Upper lobe of right lung (tissue), 1 donor: ENCODE data around the gene MARVELD1. TPM values are rescaled to one million over a fixed set of nuclear protein-coding genes. Genes with fewer than 3 reads are reported as not detected.
"Not testable (repeated sequence)": the region's sequence is repeated elsewhere in the genome, so short reads cannot be mapped to it uniquely, and the experiment has no call there.

Experiments
- ATAC-seq: fragments of 200-7000 bp; cut with Tn5 transposase; one replicate; pipeline ENCODE4 v1.9.1; 2020; ENCODE audit warnings: mild to moderate bottlenecking, moderate library complexity
- DNase-seq: peaks from one replicate; pipeline ENCODE4 v3.0.0-alpha.2; 2020
- H3K27ac ChIP-seq: fragments of 200-600 bp; one replicate; pipeline ENCODE4 v1.8.0; 2022
- H3K27me3 ChIP-seq: fragments of 200-600 bp; one replicate; pipeline ENCODE4 v1.8.0; 2022; ENCODE audit warnings: mild to moderate bottlenecking
- H3K36me3 ChIP-seq: fragments of 200-600 bp; one replicate; pipeline ENCODE4 v1.8.0; 2022
- H3K4me1 ChIP-seq: fragments of 200-600 bp; one replicate; pipeline ENCODE4 v1.8.0; 2022
- H3K4me3 ChIP-seq: fragments of 200-600 bp; one replicate; pipeline ENCODE4 v1.8.0; 2022; ENCODE audit warnings: mild to moderate bottlenecking
- H3K9me3 ChIP-seq: fragments of 200-600 bp; one replicate; pipeline ENCODE4 v1.8.0; 2022
- intact Hi-C: fragments of 100-400 bp; cut with DNase I; formaldehyde crosslinking; loops from one replicate; pipeline ENCODE4 v1.11.0; 2022
- total RNA-seq: library from RNA; stranded (reverse); fragmentation: NEBNext Ultra II Directional; extraction: Animal tissue kit (Norgen Biotek cat#: 25700); gene quantifications from one replicate; pipeline ENCODE4 v1.2.1, GENCODE V29; 2021
- TF ChIP-seq, protein P1 (sequence below): fragments of 200-600 bp; IDR thresholded peaks from one replicate; pipeline ENCODE4 v1.8.0; 2022; ENCODE audit warnings: antibody characterized with exemption
- donor health status: DM: no; HTN: yes; CAD: no; lungs with severe emphysema.

The MARVELD1 gene
- total RNA-seq, 1 donor from 2014 or later, result 43.8 TPM

DNA sequence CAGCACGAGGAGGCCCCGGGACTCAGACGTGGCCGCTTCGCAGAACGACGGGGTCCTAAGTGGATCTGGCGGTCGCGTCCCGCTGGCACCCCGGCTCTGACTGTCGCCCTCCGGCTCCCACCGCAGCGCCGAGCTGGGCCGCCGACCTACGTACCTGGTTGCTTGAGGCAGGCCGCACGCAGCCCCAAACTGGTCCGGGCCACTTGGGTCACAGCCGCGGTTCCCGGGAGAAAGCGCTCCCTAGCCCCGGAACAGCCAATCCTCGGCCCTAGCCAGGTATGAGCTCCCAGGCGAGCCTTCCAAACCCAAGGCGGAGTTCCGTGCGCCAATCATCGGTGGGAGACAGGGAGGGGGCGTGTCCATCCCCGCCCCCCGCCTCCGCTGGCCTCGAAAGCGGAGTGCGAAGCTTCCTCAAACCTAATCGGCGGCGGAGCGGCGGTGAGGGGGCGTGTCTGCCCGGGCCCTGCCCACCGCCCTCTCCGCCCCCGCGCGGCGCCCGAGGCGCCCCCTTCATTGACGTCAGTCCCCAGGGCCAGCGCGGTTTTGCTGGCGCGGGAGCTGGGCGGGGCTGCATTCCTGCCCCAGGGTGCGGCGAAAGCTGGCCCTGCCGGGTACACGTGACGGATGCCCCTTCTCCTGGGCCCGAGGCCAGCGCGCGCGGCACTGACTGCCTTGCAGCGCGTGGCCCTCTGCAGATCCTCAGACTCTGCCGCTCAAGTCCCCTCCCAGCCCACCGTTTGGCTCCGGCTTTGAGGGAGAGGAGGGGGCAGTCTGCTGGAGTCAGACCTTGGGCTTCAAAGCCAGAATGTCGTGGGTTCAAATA, 26.4 kb upstream of the MARVELD1 start, which contains the start of gene AVPI1:
Gene AVPI1, minus strand, starts transcription at position 280 of the 823 bp plus-strand sequence. CDS start 7,336 bp downstream, outside the sequence.
- Histone ChIP-seq H3K36me3 (no peaks in the 10 kb centered on the region), H3K9me3 (no peaks in the 10 kb centered on the region), H3K4me3 (peak within 1 kb of the TSS; percentile 68), H3K27ac (peak within 1 kb of the TSS; percentile 92), H3K4me1 (peaks cover 55% of the 10 kb centered on the region), H3K27me3 (no peaks in the 10 kb centered on the region)
- intact Hi-C loops, result no loop called here
- ATAC-seq, result peak; percentile 95
- peak; percentile 100 for DNase-seq
- TF ChIP-seq, protein P1, sequence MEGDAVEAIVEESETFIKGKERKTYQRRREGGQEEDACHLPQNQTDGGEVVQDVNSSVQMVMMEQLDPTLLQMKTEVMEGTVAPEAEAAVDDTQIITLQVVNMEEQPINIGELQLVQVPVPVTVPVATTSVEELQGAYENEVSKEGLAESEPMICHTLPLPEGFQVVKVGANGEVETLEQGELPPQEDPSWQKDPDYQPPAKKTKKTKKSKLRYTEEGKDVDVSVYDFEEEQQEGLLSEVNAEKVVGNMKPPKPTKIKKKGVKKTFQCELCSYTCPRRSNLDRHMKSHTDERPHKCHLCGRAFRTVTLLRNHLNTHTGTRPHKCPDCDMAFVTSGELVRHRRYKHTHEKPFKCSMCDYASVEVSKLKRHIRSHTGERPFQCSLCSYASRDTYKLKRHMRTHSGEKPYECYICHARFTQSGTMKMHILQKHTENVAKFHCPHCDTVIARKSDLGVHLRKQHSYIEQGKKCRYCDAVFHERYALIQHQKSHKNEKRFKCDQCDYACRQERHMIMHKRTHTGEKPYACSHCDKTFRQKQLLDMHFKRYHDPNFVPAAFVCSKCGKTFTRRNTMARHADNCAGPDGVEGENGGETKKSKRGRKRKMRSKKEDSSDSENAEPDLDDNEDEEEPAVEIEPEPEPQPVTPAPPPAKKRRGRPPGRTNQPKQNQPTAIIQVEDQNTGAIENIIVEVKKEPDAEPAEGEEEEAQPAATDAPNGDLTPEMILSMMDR, result no peak

DNA sequence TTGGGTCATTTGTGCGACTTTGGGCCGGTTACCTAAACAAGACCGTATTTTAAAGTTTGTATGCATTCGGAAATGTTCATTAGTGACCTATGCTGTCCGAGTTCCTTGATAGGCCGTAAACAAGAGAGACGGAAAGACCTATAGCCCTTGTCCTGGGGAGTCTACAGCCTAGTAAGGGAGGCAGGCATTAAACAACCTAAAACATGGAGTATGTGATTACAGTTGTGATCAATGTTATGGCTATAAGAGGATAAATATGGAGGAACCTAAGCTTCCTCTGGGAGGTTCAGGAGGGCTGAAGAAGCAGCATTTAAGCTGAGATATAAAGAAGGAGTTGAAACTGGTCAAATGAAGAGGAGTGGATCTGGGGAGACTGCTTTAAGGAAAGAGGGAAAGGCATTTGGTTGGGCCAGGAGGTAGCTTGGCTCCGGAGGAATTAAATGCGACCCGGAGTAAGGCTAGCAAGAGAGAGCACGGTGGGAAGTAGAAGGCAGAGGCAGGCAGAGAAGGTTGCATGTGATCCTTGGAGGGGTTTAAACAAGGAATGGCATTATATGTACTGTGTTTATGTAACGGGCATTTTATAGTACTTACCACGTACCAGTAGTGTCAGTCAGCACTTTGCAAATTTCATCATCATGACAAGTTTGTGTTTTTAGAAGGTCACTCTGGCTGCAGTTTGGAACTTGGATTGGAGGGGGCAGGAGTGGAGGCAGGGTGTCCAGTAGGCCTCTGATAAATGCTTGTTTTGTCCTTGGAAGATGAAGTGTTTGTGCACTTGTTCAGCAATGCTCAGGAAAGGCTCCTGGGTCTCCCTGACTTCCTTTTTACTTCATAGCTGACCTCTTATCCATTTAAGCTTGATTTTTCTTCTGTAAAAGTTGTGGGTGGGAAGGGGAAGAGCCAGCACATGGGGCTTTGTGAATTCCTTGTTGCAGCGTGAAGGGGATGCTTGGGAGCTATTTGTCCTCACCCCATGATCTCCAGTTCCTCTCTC, 25.4 kb upstream of the MARVELD1 start:
- peaks cover 48% of the 10 kb centered on the region for H3K4me1 ChIP-seq
- TF ChIP-seq, protein P1, result no peak
- ATAC-seq, result peak; percentile 1
- peak overlapping the region; percentile 68 for H3K4me3 ChIP-seq
- H3K27ac ChIP-seq, result peak overlapping the region; percentile 92
- H3K9me3 ChIP-seq, result no peaks in the 10 kb centered on the region
- no peaks in the 10 kb centered on the region for H3K27me3 ChIP-seq
- H3K36me3 ChIP-seq, result no peaks in the 10 kb centered on the region
- DNase-seq, result no peak
- intact Hi-C loops, result no loop called here

DNA sequence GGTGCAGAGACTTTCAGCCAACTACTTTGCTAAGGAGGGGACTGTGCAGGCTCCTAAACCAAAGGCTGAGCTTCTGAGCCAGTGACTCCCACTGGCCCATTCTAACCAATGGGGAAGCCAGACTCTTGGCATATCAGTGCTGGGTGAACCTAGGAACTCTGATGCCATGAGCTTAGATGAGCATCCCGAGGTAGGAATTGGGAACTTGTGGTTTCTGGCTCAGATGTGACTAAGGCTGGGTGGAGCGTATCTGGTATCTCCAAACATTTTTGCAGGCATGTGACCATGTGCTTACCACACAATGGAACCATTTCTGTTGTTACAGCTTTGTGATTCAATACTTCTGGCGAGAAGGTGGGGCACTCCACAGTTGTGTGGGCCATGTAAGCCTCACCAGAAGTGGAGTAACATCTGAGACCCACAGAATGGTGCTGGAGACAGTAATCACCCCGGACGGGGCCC, 23.9 kb upstream of the MARVELD1 start:
- intact Hi-C loops, result no loop called here
- H3K36me3 ChIP-seq, result no peaks in the 10 kb centered on the region
- DNase-seq, result no peak
- no peaks in the 10 kb centered on the region for H3K9me3 ChIP-seq
- H3K4me3 ChIP-seq, result no peak overlapping the region
- peaks cover 33% of the 10 kb centered on the region for H3K4me1 ChIP-seq
- H3K27ac ChIP-seq, result peak overlapping the region; percentile 92
- TF ChIP-seq, protein P1, result no peak
- ATAC-seq, result peak; percentile 36
- no peaks in the 10 kb centered on the region for H3K27me3 ChIP-seq

DNA sequence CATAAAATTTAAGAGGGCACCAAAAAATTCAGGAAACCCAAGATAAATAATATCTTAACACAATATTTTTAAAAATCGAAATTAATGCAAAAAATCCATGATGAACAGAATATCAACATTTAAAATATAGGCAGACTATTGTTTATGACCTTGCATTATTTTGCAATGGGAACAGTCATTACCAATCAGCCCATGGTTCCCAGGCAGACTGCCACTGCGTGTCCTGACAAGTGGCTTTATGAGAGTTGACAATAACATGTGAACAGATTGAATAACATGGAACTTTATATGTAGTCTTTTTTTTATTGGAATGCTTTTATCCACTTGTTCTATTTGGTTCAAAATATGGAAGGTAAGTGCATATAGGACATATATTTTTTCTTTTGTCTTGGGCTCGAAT, 23.4 kb upstream of the MARVELD1 start:
- TF ChIP-seq, protein P1, result no peak
- intact Hi-C loops, result no loop called here
- H3K4me3 ChIP-seq, result no peak overlapping the region
- peaks cover 29% of the 10 kb centered on the region for H3K4me1 ChIP-seq
- H3K27me3 ChIP-seq, result no peaks in the 10 kb centered on the region
- DNase-seq, result no peak
- H3K27ac ChIP-seq, result peak overlapping the region; percentile 8
- H3K9me3 ChIP-seq, result no peaks in the 10 kb centered on the region
- no peaks in the 10 kb centered on the region for H3K36me3 ChIP-seq
- ATAC-seq, result no peak

DNA sequence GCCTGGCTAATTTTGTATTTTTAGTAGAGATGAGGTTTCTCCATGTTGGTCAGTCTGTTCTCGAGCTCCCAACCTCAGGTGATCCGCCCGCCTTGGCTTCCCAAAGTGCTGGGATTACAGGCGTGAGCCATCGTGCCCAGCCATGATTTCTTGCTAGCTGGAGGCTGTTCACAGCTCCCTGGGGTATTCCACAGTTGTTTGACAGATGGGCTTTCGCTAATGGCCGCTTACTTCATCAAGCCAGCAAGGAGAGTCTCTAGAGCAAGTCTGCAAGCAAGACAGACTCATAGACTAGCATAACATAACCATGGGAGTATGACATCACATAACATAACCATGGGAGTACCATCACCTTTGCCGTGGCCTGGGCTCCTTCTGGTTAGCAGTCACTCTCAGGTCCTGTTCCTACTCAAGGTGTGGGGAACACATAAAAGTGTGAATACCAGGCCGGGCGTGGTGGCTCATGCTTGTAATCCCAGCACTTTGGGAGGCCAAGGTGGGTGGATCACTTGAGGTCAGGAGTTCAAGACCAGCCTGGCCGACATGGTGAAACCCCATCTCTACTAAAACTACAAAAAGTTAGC, 15.4 kb upstream of the MARVELD1 start:
- intact Hi-C loops, H3K4me1 ChIP-seq, H3K9me3 ChIP-seq, ATAC-seq, H3K4me3 ChIP-seq, DNase-seq, H3K36me3 ChIP-seq, H3K27me3 ChIP-seq, H3K27ac ChIP-seq: not testable (repeated sequence)
